A549 (cell line): ENCODE measurements around the gene TALDO1.

ENCODE experiments used
- CEBPB ChIP-seq, 2 experiments: fragments of >200 bp in 1 of 2; sonication (Bioruptor Twin) in 1 of 2; formaldehyde crosslinking in 1 of 2; IDR thresholded peaks; 2 replicates each; pipeline ENCODE4 v1.6.1; 2012 to 2016
- CTCF ChIP-seq: fragments of >200 bp; sonication (Bioruptor Twin); formaldehyde crosslinking; IDR thresholded peaks from 3 replicates; pipeline ENCODE4 v1.5.1; 2016
- ELK1 ChIP-seq: fragments of 150-350 bp; IDR thresholded peaks from 2 replicates; pipeline ENCODE4 v1.6.1; 2014; ENCODE audit warnings: low read depth, mild to moderate bottlenecking, low read length
- EP300 ChIP-seq, 2 experiments: fragments of >200 bp; sonication (Bioruptor Twin); formaldehyde crosslinking; IDR thresholded peaks; 2 replicates in 1 of 2; 3 replicates in 1 of 2; pipeline ENCODE4 v1.6.1; 2016 to 2017
- JUN ChIP-seq, 2 experiments: fragments of >200 bp; sonication (Bioruptor Twin); formaldehyde crosslinking; IDR thresholded peaks; 2 replicates in 1 of 2; 3 replicates in 1 of 2; pipeline ENCODE4 v1.6.1; 2016 to 2017
- MYC ChIP-seq: IDR thresholded peaks from 2 replicates; pipeline ENCODE4 v1.6.1; 2012; ENCODE audit warnings: mild to moderate bottlenecking, inconsistent platforms, low read length, improper control_type of control experiment, borderline replicate concordance
- POLR2A ChIP-seq: IDR thresholded peaks from 2 replicates; pipeline ENCODE4 v1.6.1; 2012; ENCODE audit warnings: mild to moderate bottlenecking, low read length
- RAD21 ChIP-seq, 2 experiments: fragments of >200 bp in 1 of 2; sonication (Bioruptor Twin) in 1 of 2; formaldehyde crosslinking in 1 of 2; IDR thresholded peaks in 1 of 2; conservative IDR thresholded peaks in 1 of 2; 2 replicates in 1 of 2; 3 replicates in 1 of 2; pipeline ENCODE4 v1.6.1; 2012 to 2018; ENCODE audit warnings: inconsistent platforms in 1 of 2
- REST ChIP-seq: fragments of 200-600 bp; sonication (generic); IDR thresholded peaks from 2 replicates; pipeline ENCODE4 v1.6.1; 2016; ENCODE audit warnings: antibody characterized with exemption, mild to moderate bottlenecking, moderate library complexity
- RNF2 ChIP-seq: fragments of 200-600 bp; sonication (generic); IDR thresholded peaks from 2 replicates; pipeline ENCODE4 v1.6.1; 2016; ENCODE audit warnings: low read depth, mild to moderate bottlenecking, antibody characterized with exemption, moderate library complexity, borderline replicate concordance
- SREBF2 ChIP-seq: fragments of 450-650 bp; IDR thresholded peaks from 2 replicates; pipeline ENCODE4 v1.6.1; 2014; ENCODE audit warnings: mild to moderate bottlenecking, moderate library complexity
- USF2 ChIP-seq: fragments of 450-650 bp; IDR thresholded peaks from 2 replicates; pipeline ENCODE4 v1.6.1; 2014; ENCODE audit warnings: antibody characterized with exemption
- ZC3H11A ChIP-seq: fragments of 450-650 bp; IDR thresholded peaks from 2 replicates; pipeline ENCODE4 v1.6.1; 2014; ENCODE audit warnings: antibody characterized with exemption, mild to moderate bottlenecking

- TF ChIP-seq JUN (IDR thresholded peaks at IDR 0.05), result no peak
- no peak for TF ChIP-seq ZC3H11A
- no peak for TF ChIP-seq RNF2
- TF ChIP-seq CEBPB (IDR thresholded peaks at IDR 0.05), result no peak
- no peak for TF ChIP-seq RAD21 (conservative IDR thresholded peaks at IDR 0.05 in 1 of 2, IDR thresholded peaks at IDR 0.05 in 1 of 2)
- no peak for TF ChIP-seq POLR2A
- no peak for TF ChIP-seq USF2
- TF ChIP-seq CTCF, result no peak
- no peak for TF ChIP-seq REST
- TF ChIP-seq ELK1, result no peak
- TF ChIP-seq MYC, result no peak
- TF ChIP-seq EP300 (IDR thresholded peaks at IDR 0.05), result no peak
- no peak for TF ChIP-seq SREBF2
These were observed 1.8 kb upstream of the TALDO1 start for GRCh38 chr11:745428-745827.
